Neural cell (in vitro differentiated cells): Measurements from ENCODE around the gene FXYD2.

ENCODE experiments used
- EZH2 ChIP-seq: fragments of 200-600, 300-800 bp; shearing (Covaris generic), sonication (generic); IDR thresholded peaks from 2 replicates; pipeline ENCODE4 v1.6.1; 2014; ENCODE audit warnings: antibody characterized with exemption, low read length, borderline replicate concordance, mild to moderate bottlenecking; ENCODE audit not compliant: insufficient read depth, poor library complexity, severe bottlenecking
- MXI1 ChIP-seq: fragments of 450-650 bp; conservative IDR thresholded peaks from 2 replicates; pipeline ENCODE4 v1.6.1; 2014; ENCODE audit warnings: antibody characterized with exemption, mild to moderate bottlenecking; ENCODE audit not compliant: poor library complexity, severe bottlenecking
- TF ChIP-seq, protein P1 (sequence below): fragments of 450-650 bp; IDR thresholded peaks from 2 replicates; pipeline ENCODE4 v1.5.1; 2014; ENCODE audit warnings: antibody characterized with exemption, mild to moderate bottlenecking, moderate library complexity; ENCODE audit not compliant: poor library complexity, severe bottlenecking

DNA sequence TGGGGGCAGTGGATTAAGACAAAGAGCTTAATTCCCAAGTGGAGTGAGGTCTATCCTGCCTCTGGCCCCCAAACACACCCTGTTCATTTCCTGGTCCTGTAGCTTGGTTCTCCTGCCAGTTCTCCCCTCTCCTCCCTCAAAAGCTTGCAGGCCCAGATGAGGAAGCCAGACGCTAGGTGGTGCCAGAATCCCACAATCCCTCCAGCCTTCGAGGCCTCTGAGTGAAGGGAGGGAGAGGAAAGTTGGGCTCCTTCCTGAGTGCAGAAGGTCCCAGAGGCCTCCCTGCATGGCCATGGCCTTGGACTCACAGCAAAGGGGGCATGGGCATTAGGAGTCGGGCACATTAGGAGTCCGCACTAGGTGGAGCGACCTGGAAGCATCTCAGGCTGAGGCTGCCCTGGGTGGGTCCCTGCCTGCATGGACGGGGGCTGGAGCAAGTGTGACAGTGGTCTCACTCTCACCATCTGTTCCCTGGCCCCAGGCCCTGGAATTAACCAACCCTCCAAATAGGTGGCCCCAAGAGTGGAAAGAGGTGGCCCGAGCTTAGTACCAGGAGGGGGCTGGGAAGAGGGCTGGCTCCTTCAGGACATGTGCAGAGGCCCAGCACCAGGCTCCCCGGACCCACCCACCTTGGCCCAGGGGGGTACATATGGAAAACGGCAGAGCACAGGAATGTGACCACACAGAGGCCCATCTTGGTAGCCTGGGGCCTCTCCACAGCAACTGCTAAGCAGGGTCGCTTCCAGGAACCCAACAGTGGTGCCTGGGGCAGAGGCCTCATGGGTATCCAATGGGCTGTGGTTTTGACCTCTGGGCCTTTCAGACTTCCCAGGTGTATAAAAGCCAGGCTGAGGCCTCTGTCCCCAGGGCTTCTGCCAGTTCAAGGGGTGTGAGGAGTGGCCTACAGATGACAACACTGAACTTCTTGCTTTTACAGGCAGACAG lies 5.2 kb downstream of the FXYD2 start:
- TF ChIP-seq, protein P1, sequence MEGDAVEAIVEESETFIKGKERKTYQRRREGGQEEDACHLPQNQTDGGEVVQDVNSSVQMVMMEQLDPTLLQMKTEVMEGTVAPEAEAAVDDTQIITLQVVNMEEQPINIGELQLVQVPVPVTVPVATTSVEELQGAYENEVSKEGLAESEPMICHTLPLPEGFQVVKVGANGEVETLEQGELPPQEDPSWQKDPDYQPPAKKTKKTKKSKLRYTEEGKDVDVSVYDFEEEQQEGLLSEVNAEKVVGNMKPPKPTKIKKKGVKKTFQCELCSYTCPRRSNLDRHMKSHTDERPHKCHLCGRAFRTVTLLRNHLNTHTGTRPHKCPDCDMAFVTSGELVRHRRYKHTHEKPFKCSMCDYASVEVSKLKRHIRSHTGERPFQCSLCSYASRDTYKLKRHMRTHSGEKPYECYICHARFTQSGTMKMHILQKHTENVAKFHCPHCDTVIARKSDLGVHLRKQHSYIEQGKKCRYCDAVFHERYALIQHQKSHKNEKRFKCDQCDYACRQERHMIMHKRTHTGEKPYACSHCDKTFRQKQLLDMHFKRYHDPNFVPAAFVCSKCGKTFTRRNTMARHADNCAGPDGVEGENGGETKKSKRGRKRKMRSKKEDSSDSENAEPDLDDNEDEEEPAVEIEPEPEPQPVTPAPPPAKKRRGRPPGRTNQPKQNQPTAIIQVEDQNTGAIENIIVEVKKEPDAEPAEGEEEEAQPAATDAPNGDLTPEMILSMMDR, result peak; percentile 90
- TF ChIP-seq MXI1, result no peak
- no peak for TF ChIP-seq EZH2
